HepG2 (cell line): ENCODE data around the gene DNM3. TPM values are rescaled to one million over a fixed set of nuclear protein-coding genes. Genes with fewer than 3 reads are reported as not detected.

Experiments used
- ATAC-seq: fragments of 200-7000 bp; cut with Tn5 transposase; 3 replicates; pipeline ENCODE4 v1.9.1; 2020; ENCODE audit warnings: mild to moderate bottlenecking, moderate library complexity
- BruUV-seq: library from RNA; stranded (reverse); fragments of 400-500 nt; replicated peaks from 2 replicates; lab custom pipeline; 2021; lab: Mats Ljungman, UMichigan
- CTCF ChIA-PET: fragments of 300-600 bp; formaldehyde crosslinking; extraction: SDS; loops from one replicate; lab custom pipeline; 2021; ENCODE audit warnings: low total read pairs, inconsistent platforms, low intra/inter-chr PET ratio; lab: Yijun Ruan, JAX
- POLR2A ChIA-PET: fragments of 350-600 bp; sonication (Branson Sonifier 250); formaldehyde crosslinking; loops from one replicate; lab custom pipeline; 2020; ENCODE audit warnings: antibody characterized with exemption, inconsistent platforms; lab: Yijun Ruan, JAX
- DNase-seq: peaks from one replicate; pipeline ENCODE4 v3.0.0-alpha.2; 2015; ENCODE audit warnings: low spot score
- FAIRE-seq: peaks from 3 replicates; lab custom pipeline; 2011; peaks lifted over from hg19 to GRCh38; lab: Jason Lieb, UNC
- H2AFZ ChIP-seq: one replicate; pipeline ENCODE4 v1.6.1; 2011; ENCODE audit warnings: low read length, inconsistent platforms
- H3K27ac ChIP-seq: fragments of 300-600 bp; 3 replicates; pipeline ENCODE4 v1.8.0; 2011; ENCODE audit warnings: mixed run types, mild to moderate bottlenecking, mixed read lengths, low read length, inconsistent platforms; ENCODE audit not compliant: insufficient read depth; ENCODE audit errors: extremely low read length
- H3K27me3 ChIP-seq, 2 experiments: fragments of 200-600 bp in 1 of 2; 2 replicates in 1 of 2; 3 replicates in 1 of 2; pipeline versions ENCODE4 v1.6.0 to v1.8.0; 2011; ENCODE audit warnings: low read length in 2 of 2, mild to moderate bottlenecking in 2 of 2, moderate library complexity in 2 of 2, inconsistent platforms in 1 of 2; ENCODE audit not compliant: insufficient read depth in 2 of 2, control insufficient read depth in 1 of 2
- H3K36me3 ChIP-seq, 2 experiments: fragments of 200-600 bp in 1 of 2; replicated peaks in 1 of 2; 2 replicates in 1 of 2; 3 replicates in 1 of 2; pipeline versions ENCODE4 v1.5.1 to v1.8.0; 2011; ENCODE audit warnings: low read length in 2 of 2, inconsistent platforms in 1 of 2; ENCODE audit not compliant: insufficient read depth in 2 of 2, control insufficient read depth in 1 of 2
- H3K4me1 ChIP-seq: 2 replicates; pipeline ENCODE4 v1.5.1; 2012; ENCODE audit warnings: low read length, inconsistent platforms; ENCODE audit not compliant: insufficient read depth
- H3K4me2 ChIP-seq: 2 replicates; pipeline ENCODE4 v1.6.0; 2011; ENCODE audit warnings: low read depth, low read length, inconsistent platforms
- H3K4me3 ChIP-seq, 3 experiments: fragments of 200-600 bp in 1 of 3; sonication (generic), shearing (Covaris generic) in 1 of 3; replicated peaks in 1 of 3; 2 replicates each; pipeline ENCODE4 v1.5.1; 2011 to 2016; ENCODE audit warnings: low read length in 3 of 3, inconsistent platforms in 2 of 3, low read depth in 2 of 3, mild to moderate bottlenecking in 2 of 3, control low read depth in 1 of 3, mixed read lengths in 1 of 3; ENCODE audit not compliant: insufficient read depth in 1 of 3
- H3K79me2 ChIP-seq: one replicate; pipeline ENCODE4 v1.6.1; 2011; ENCODE audit warnings: low read length, inconsistent platforms; ENCODE audit not compliant: insufficient read depth
- H3K9ac ChIP-seq: 2 replicates; pipeline ENCODE4 v1.6.0; 2011; ENCODE audit warnings: mild to moderate bottlenecking, low read depth, low read length, inconsistent platforms; ENCODE audit not compliant: insufficient read depth
- H3K9me3 ChIP-seq: 2 replicates; pipeline ENCODE4 v1.5.1; 2012; ENCODE audit warnings: mild to moderate bottlenecking, low read length
- H4K20me1 ChIP-seq: 2 replicates; pipeline ENCODE4 v1.6.0; 2011; ENCODE audit warnings: inconsistent platforms, mild to moderate bottlenecking, low read length, moderate library complexity; ENCODE audit not compliant: insufficient read depth
- CBX2 ChIP-seq, 2 experiments: fragments of 200-600 bp in 1 of 2; sonication (generic); formaldehyde crosslinking in 1 of 2; IDR thresholded peaks; 2 replicates each; pipeline versions ENCODE4 v1.7.0 to v1.8.1; 2018 to 2022; ENCODE audit warnings: low read depth in 2 of 2, low read length in 1 of 2, mild to moderate bottlenecking in 1 of 2, missing genetic modification reagents in 1 of 2
- DPF2 ChIP-seq: sonication (generic); formaldehyde crosslinking; IDR thresholded peaks from 2 replicates; pipeline ENCODE4 v1.4.0; 2020; ENCODE audit warnings: mild to moderate bottlenecking, low read depth, missing genetic modification reagents, borderline replicate concordance
- DR1 ChIP-seq: sonication (generic); formaldehyde crosslinking; IDR thresholded peaks from 2 replicates; pipeline ENCODE4 v1.8.0; 2021; ENCODE audit warnings: mild to moderate bottlenecking, missing genetic modification reagents, inconsistent platforms
- FOXA3 ChIP-seq: IDR thresholded peaks from 2 replicates; pipeline ENCODE4 v1.6.1; 2016; ENCODE audit warnings: missing genetic modification reagents, missing compliant biosample characterization
- FOXM1 ChIP-seq: sonication (generic); formaldehyde crosslinking; IDR thresholded peaks from 2 replicates; pipeline ENCODE4 v1.5.0; 2020; ENCODE audit warnings: missing genetic modification reagents
- GABPA ChIP-seq, 2 experiments: IDR thresholded peaks; 2 replicates each; pipeline ENCODE4 v1.6.1; 2011 to 2016; ENCODE audit warnings: low read depth in 2 of 2, low read length in 1 of 2, missing biosample characterization in 1 of 2, missing genetic modification characterization in 1 of 2
- GATAD2A ChIP-seq: IDR thresholded peaks from 2 replicates; pipeline ENCODE4 v1.6.1; 2016
- HHEX ChIP-seq: IDR thresholded peaks from 2 replicates; pipeline ENCODE4 v1.6.1; 2016; ENCODE audit warnings: control low read depth
- HNRNPL ChIP-seq: fragments of 200-400 bp; formaldehyde crosslinking; IDR thresholded peaks from 2 replicates; pipeline ENCODE4 v1.6.1; 2017; ENCODE audit warnings: mild to moderate bottlenecking, low read depth, low read length
- ISX ChIP-seq: sonication (generic); formaldehyde crosslinking; conservative IDR thresholded peaks from 2 replicates; pipeline ENCODE4 v1.5.0; 2020; ENCODE audit warnings: missing genetic modification reagents
- MBNL3 ChIP-seq: fragments of 250-450 bp; sonication (Bioruptor Pico); conservative IDR thresholded peaks from 2 replicates; pipeline ENCODE4 v1.8.0; 2022; ENCODE audit warnings: mild to moderate bottlenecking, inconsistent platforms
- NFRKB ChIP-seq: fragments of 450-650 bp; IDR thresholded peaks from 2 replicates; pipeline ENCODE4 v1.6.1; 2017
- RFX1 ChIP-seq: fragments of 450-650 bp; IDR thresholded peaks from 2 replicates; pipeline ENCODE4 v1.6.1; 2017
- SP4 ChIP-seq: sonication (generic); formaldehyde crosslinking; IDR thresholded peaks from 2 replicates; pipeline ENCODE4 v1.8.1; 2023; ENCODE audit warnings: mild to moderate bottlenecking, missing genetic modification reagents
- TCF12 ChIP-seq, 2 experiments: fragments of 450-650 bp in 1 of 2; sonication (generic) in 1 of 2; formaldehyde crosslinking in 1 of 2; IDR thresholded peaks; 2 replicates each; pipeline versions ENCODE4 v1.6.1 to v1.8.0; 2017 to 2022; ENCODE audit warnings: antibody characterized with exemption in 1 of 2, mild to moderate bottlenecking in 1 of 2, missing genetic modification reagents in 1 of 2, moderate library complexity in 1 of 2
- TFDP1 ChIP-seq: IDR thresholded peaks from 2 replicates; pipeline ENCODE4 v1.6.1; 2016; ENCODE audit warnings: missing compliant biosample characterization, missing genetic modification reagents, borderline replicate concordance
- ZBTB1 ChIP-seq: sonication (generic); formaldehyde crosslinking; IDR thresholded peaks from 2 replicates; pipeline ENCODE4 v1.4.0; 2020; ENCODE audit warnings: missing genetic modification reagents, borderline replicate concordance
- ZBTB26 ChIP-seq: IDR thresholded peaks from 2 replicates; pipeline ENCODE4 v1.6.1; 2016; ENCODE audit warnings: missing compliant biosample characterization, missing genetic modification reagents, borderline replicate concordance
- ZBTB7B ChIP-seq: sonication (generic); formaldehyde crosslinking; IDR thresholded peaks from 2 replicates; pipeline ENCODE4 v1.4.0; 2020; ENCODE audit warnings: missing genetic modification reagents
- ZNF12 ChIP-seq: sonication (generic); formaldehyde crosslinking; IDR thresholded peaks from 2 replicates; pipeline ENCODE4 v1.5.0; 2020; ENCODE audit warnings: missing genetic modification reagents
- ZNF280D ChIP-seq: sonication (generic); formaldehyde crosslinking; IDR thresholded peaks from 2 replicates; pipeline ENCODE4 v1.5.1; 2020; ENCODE audit warnings: mild to moderate bottlenecking, missing genetic modification reagents
- ZNF570 ChIP-seq: sonication (generic); formaldehyde crosslinking; IDR thresholded peaks from 2 replicates; pipeline ENCODE4 v1.4.0; 2020; ENCODE audit warnings: mild to moderate bottlenecking, missing genetic modification reagents, borderline replicate concordance
- WGBS: methylation state at CpG from one replicate; pipeline ENCODE4 v1.1.6; 2017; ENCODE audit warnings: low lambda C conversion rate; 5-methylcytosine and 5-hydroxymethylcytosine counted together
- in situ Hi-C: cut with HindIII; loops from 2 replicates; pipeline ENCODE4 v1.10.0; 2017; ENCODE audit warnings: low pct_unique_long_range_greater_than_20kb; ENCODE audit not compliant: extremely low pct_ligation_motif_present
- intact Hi-C: fragments of 100-400 bp; cut with micrococcal nuclease; formaldehyde crosslinking; loops from one replicate; pipeline ENCODE4 v1.10.0; 2022; ENCODE audit not compliant: unreplicated experiment
- polyA plus RNA-seq, 8 experiments: library from polyadenylated mRNA; depleted of rRNA in 3 of 8; stranded (reverse) in 7 of 8; unstranded in 1 of 8; fragments of >200 nt; fragmentation: Illumina TruSeq in 4 of 8; extraction: Trizol in 4 of 8; gene quantifications; 2 replicates each; pipeline versions ENCODE4 v1.2.1 to v1.2.3, GENCODE V29; 2011 to 2016; ENCODE audit warnings: low read depth in 4 of 8, missing spikeins in 1 of 8, mixed read lengths in 1 of 8; ENCODE audit not compliant: insufficient read depth in 1 of 8
- total RNA-seq, 5 experiments: library from RNA; depleted of rRNA; stranded (reverse); fragments of >200 nt; fragmentation: Illumina TruSeq; extraction: Trizol; gene quantifications; 2 replicates each; pipeline ENCODE4 v1.2.3, GENCODE V29; 2016; ENCODE audit warnings: low read depth in 1 of 5

The DNM3 gene
- total and polyA plus RNA-seq, 2 of the 13 experiments (the other 11 are each of a cell fraction or from before 2014, with no cell fraction given): 0.05 TPM; not detected in 1

GRCh38 chr1:172287208-172287607, 445.9 kb downstream of the DNM3 start (continued):
- no peak for TF ChIP-seq ZNF280D (CRISPR knock-in tag)
- no peak for TF ChIP-seq NFRKB
- TF ChIP-seq ZNF570 (CRISPR knock-in tag): no peak
- TF ChIP-seq ZBTB7B (CRISPR knock-in tag): no peak
- TF ChIP-seq ZNF12 (CRISPR knock-in tag): no peak
- no peak for TF ChIP-seq RFX1
- TF ChIP-seq CBX2 (IDR thresholded peaks at IDR 0.05; ENCODE audit: low read depth, low read length): no peak
- no peak for TF ChIP-seq CBX2 (CRISPR knock-in tag; IDR thresholded peaks at IDR 0.05; ENCODE audit: low read depth)
- TF ChIP-seq ZBTB1 (CRISPR knock-in tag): no peak
- no peak for TF ChIP-seq GABPA (IDR thresholded peaks at IDR 0.05; ENCODE audit: low read depth, low read length)
- TF ChIP-seq GABPA (CRISPR knock-in tag; IDR thresholded peaks at IDR 0.05; ENCODE audit: low read depth): no peak
- no peak for TF ChIP-seq FOXA3 (CRISPR knock-in tag)
- no peak for TF ChIP-seq DR1 (CRISPR knock-in tag)

- no peak overlapping the region for H2AFZ ChIP-seq
- no peak for ATAC-seq
- H3K27ac ChIP-seq: no peak overlapping the region
- ChIA-PET POLR2A (no interaction called here), CTCF (no interaction called here)
- 34% methylated on average over 4 of the region's 4 CpGs for WGBS
- in situ Hi-C loops (no loop called here), intact Hi-C loops (no loop called here)
- no peaks in the 10 kb centered on the region for H3K79me2 ChIP-seq
- H3K36me3 ChIP-seq: no peaks in the 10 kb centered on the region
- no peaks in the 10 kb centered on the region for H4K20me1 ChIP-seq
- no TSS peak for BruUV-seq
- no peak overlapping the region for H3K9ac ChIP-seq
- H3K4me2 ChIP-seq: no peak overlapping the region
- FAIRE-seq: no peak
- H3K4me1 ChIP-seq: no peaks in the 10 kb centered on the region
- no peaks in the 10 kb centered on the region for H3K9me3 ChIP-seq
- H3K4me3 ChIP-seq: no peak overlapping the region
- DNase-seq: no peak
- H3K27me3 ChIP-seq: no peaks in the 10 kb centered on the region
- no peak for TF ChIP-seq ZBTB26 (CRISPR knock-in tag)
- no peak for TF ChIP-seq HHEX (CRISPR knock-in tag)
- no peak for TF ChIP-seq TCF12 (IDR thresholded peaks at IDR 0.05)
- no peak for TF ChIP-seq TCF12 (CRISPR knock-in tag; IDR thresholded peaks at IDR 0.05)
- no peak for TF ChIP-seq MBNL3 (CRISPR knock-in tag)
- TF ChIP-seq DPF2: no peak
- no peak for TF ChIP-seq TFDP1 (CRISPR knock-in tag)
- no peak for TF ChIP-seq GATAD2A (CRISPR knock-in tag)
- no peak for TF ChIP-seq ISX (CRISPR knock-in tag)
- TF ChIP-seq FOXM1 (CRISPR knock-in tag): no peak
- TF ChIP-seq HNRNPL: no peak
- no peak for TF ChIP-seq SP4 (CRISPR knock-in tag)
These were observed 447.3 kb downstream of the DNM3 start for GRCh38 chr1:172288581-172288980.
